IMR-90 (cell line): Measurements from ENCODE around the gene METTL21C. TPM values are rescaled to one million over a fixed set of nuclear protein-coding genes. Genes with fewer than 3 reads are reported as not detected.

Experiments
- ATAC-seq: fragments of 200-7000 bp; cut with Tn5 transposase; 2 replicates; pipeline ENCODE4 v1.9.1; 2020; ENCODE audit warnings: low read depth, mild to moderate bottlenecking, moderate library complexity
- BruUV-seq: library from RNA; stranded (reverse); fragments of 400-500 nt; replicated peaks from 2 replicates; lab custom pipeline; 2021; lab: Mats Ljungman, UMichigan
- CTCF ChIA-PET: fragments of 300-600 bp; formaldehyde crosslinking; extraction: SDS; loops from one replicate; lab custom pipeline; 2021; ENCODE audit warnings: antibody characterized with exemption; lab: Yijun Ruan, JAX
- POLR2A ChIA-PET: fragments of 300-600 bp; sonication (Branson Sonifier 250); formaldehyde crosslinking; loops from one replicate; lab custom pipeline; 2022; ENCODE audit warnings: antibody characterized with exemption; ENCODE audit not compliant: unreplicated experiment; lab: Charles Lee
- DNase-seq: peaks from one replicate; pipeline ENCODE4 v3.0.0; 2013
- H2AFZ ChIP-seq: replicated peaks from 2 replicates; pipeline ENCODE3; 2013; ENCODE audit warnings: low read length, mild to moderate bottlenecking; ENCODE audit not compliant: poor library complexity
- H2AK5ac ChIP-seq: 2 replicates; pipeline ENCODE4 v1.6.1; 2013; ENCODE audit warnings: low read depth, low read length, inconsistent platforms
- H2AK9ac ChIP-seq: replicated peaks from 2 replicates; pipeline ENCODE3; 2013; ENCODE audit warnings: mild to moderate bottlenecking, low read depth, low read length, moderate library complexity; ENCODE audit not compliant: poor library complexity
- H2BK120ac ChIP-seq: 2 replicates; pipeline ENCODE4 v1.6.1; 2013; ENCODE audit warnings: low read depth, low read length, inconsistent platforms
- H2BK15ac ChIP-seq: 3 replicates; pipeline ENCODE4 v1.6.1; 2013; ENCODE audit warnings: low read depth, low read length, inconsistent platforms
- H2BK20ac ChIP-seq: 2 replicates; pipeline ENCODE4 v1.6.1; 2013; ENCODE audit warnings: low read depth, mild to moderate bottlenecking, inconsistent platforms, low read length, moderate library complexity
- H2BK5ac ChIP-seq: 2 replicates; pipeline ENCODE4 v1.6.1; 2013; ENCODE audit warnings: mild to moderate bottlenecking, low read depth, low read length, inconsistent platforms; ENCODE audit not compliant: poor library complexity, severe bottlenecking
- H3K14ac ChIP-seq: replicated peaks from 2 replicates; pipeline ENCODE4 v1.6.1; 2013; ENCODE audit warnings: low read depth, low read length, inconsistent platforms
- H3K18ac ChIP-seq: 2 replicates; pipeline ENCODE4 v1.6.1; 2013; ENCODE audit warnings: low read depth, low read length, control low read depth
- H3K23ac ChIP-seq: 2 replicates; pipeline ENCODE4 v1.6.1; 2013; ENCODE audit warnings: low read depth, low read length, inconsistent platforms
- H3K27ac ChIP-seq: 2 replicates; pipeline ENCODE4 v1.5.1; 2013; ENCODE audit warnings: mild to moderate bottlenecking, control low read depth, low read length; ENCODE audit not compliant: insufficient read depth
- H3K27me3 ChIP-seq: 2 replicates; pipeline ENCODE4 v1.6.1; 2013; ENCODE audit warnings: low read length; ENCODE audit not compliant: control insufficient read depth, insufficient read depth
- H3K36me3 ChIP-seq: 2 replicates; pipeline ENCODE4 v1.6.1; 2013; ENCODE audit warnings: low read length, mixed read lengths; ENCODE audit not compliant: control insufficient read depth, insufficient read depth
- H3K4ac ChIP-seq: 2 replicates; pipeline ENCODE4 v1.6.1; 2013; ENCODE audit warnings: low read depth, low read length, inconsistent platforms
- H3K4me1 ChIP-seq: 2 replicates; pipeline ENCODE4 v1.6.1; 2013; ENCODE audit warnings: low read length, mixed read lengths; ENCODE audit not compliant: control insufficient read depth, insufficient read depth
- H3K4me2 ChIP-seq: 2 replicates; pipeline ENCODE4 v1.6.1; 2013; ENCODE audit warnings: low read depth, mild to moderate bottlenecking, control low read depth, low read length, moderate library complexity
- H3K4me3 ChIP-seq: 2 replicates; pipeline ENCODE4 v1.5.1; 2013; ENCODE audit warnings: low read depth, mild to moderate bottlenecking, control low read depth, low read length, moderate library complexity; ENCODE audit not compliant: insufficient read depth
- H3K56ac ChIP-seq: 2 replicates; pipeline ENCODE4 v1.6.1; 2013; ENCODE audit warnings: low read length, inconsistent platforms; ENCODE audit not compliant: insufficient read depth; ENCODE audit errors: extremely low read depth
- H3K79me1 ChIP-seq, 2 experiments: 2 replicates each; pipeline ENCODE4 v1.6.1; 2013; ENCODE audit warnings: low read length in 2 of 2, inconsistent platforms in 1 of 2, low read depth in 1 of 2
- H3K9ac ChIP-seq: 2 replicates; pipeline ENCODE4 v1.6.1; 2013; ENCODE audit warnings: low read depth, low read length, control low read depth
- H3K9me1 ChIP-seq: 2 replicates; pipeline ENCODE4 v1.6.1; 2013; ENCODE audit warnings: low read length, inconsistent platforms; ENCODE audit not compliant: insufficient read depth
- H3K9me3 ChIP-seq: 2 replicates; pipeline ENCODE4 v1.6.1; 2013; ENCODE audit warnings: low read length; ENCODE audit not compliant: control insufficient read depth, insufficient read depth
- H4K20me1 ChIP-seq: 2 replicates; pipeline ENCODE4 v1.6.1; 2013; ENCODE audit warnings: low read length, inconsistent platforms; ENCODE audit not compliant: insufficient read depth
- H4K5ac ChIP-seq: 2 replicates; pipeline ENCODE4 v1.6.1; 2013; ENCODE audit warnings: mild to moderate bottlenecking, low read depth, low read length, control low read depth
- H4K8ac ChIP-seq, 2 experiments: 2 replicates each; pipeline ENCODE4 v1.6.1; 2013; ENCODE audit warnings: low read depth in 2 of 2, low read length in 2 of 2, control low read depth in 1 of 2, inconsistent platforms in 1 of 2
- H4K91ac ChIP-seq: 2 replicates; pipeline ENCODE4 v1.6.1; 2013; ENCODE audit warnings: low read depth, low read length, inconsistent platforms; ENCODE audit not compliant: insufficient read depth
- FOS ChIP-seq: fragments of 150-350 bp; IDR thresholded peaks from 2 replicates; pipeline ENCODE4 v1.6.1; 2016; ENCODE audit warnings: low read depth, low read length
- SMC3 ChIP-seq: fragments of 150-350 bp; IDR thresholded peaks from 2 replicates; pipeline ENCODE4 v1.6.1; 2016; ENCODE audit warnings: low read depth, mild to moderate bottlenecking, antibody characterized with exemption, low read length, moderate library complexity
- dilution Hi-C: fragments of 300-500 bp; cut with HindIII; formaldehyde crosslinking; loops from one replicate; pipeline ENCODE4 v1.14.3; 2018; ENCODE audit warnings: low sequenced_read_pairs; ENCODE audit not compliant: unreplicated experiment
- in situ Hi-C: fragments of 300-500 bp; cut with MboI; formaldehyde crosslinking; loops from 3 replicates; pipeline ENCODE4 v1.14.3; 2019; ENCODE audit warnings: low sequenced_read_pairs, inconsistent platforms, mixed read lengths
- intact Hi-C: fragments of 100-400 bp; cut with micrococcal nuclease; formaldehyde crosslinking; loops from 2 replicates; pipeline ENCODE4 v1.10.0; 2022
- polyA plus RNA-seq, 3 experiments: library from polyadenylated mRNA; depleted of rRNA; stranded (reverse); fragments of >200 nt; gene quantifications; 2 replicates each; pipeline ENCODE4 v1.2.3, GENCODE V29; 2012; ENCODE audit warnings: low replicate concordance in 1 of 3
- total RNA-seq: library from RNA; depleted of rRNA; stranded (reverse); fragments of >200 nt; gene quantifications from 2 replicates; pipeline ENCODE4 v1.2.3, GENCODE V29; 2012

Gene METTL21C
- total and polyA plus RNA-seq, 2 of the 4 experiments (the other 2 are of a cell fraction) = not detected

DNA sequence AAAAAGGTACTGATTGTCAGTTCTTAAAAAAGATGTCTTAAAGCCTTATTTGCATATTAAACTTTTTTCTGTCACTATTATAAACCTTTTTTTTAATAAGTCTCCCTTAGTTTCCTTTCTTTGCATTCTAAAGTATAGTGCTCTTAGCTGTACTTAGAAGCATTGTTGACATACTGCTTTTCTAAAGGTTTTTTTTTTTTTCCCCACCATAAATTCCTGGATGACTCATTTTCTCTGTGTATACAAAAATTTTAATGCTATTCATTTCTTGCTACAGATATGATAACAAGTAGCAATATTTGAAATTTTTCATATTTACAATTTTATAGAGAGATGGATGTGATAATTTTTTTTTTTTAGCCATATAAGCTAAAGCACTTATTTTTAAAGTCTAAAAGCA, 43.5 kb downstream of the METTL21C start:
- no peak overlapping the region; the same call in 1 of the 2 replicates for H4K5ac ChIP-seq
- BruUV-seq = no TSS peak

More for the DNA sequence above, 43.5 kb downstream of the METTL21C start:
- Histone ChIP-seq H2AK5ac (no peak overlapping the region), H3K4me1 (peaks cover 5% of the 10 kb centered on the region), H3K9ac (no peak overlapping the region), H4K8ac (no peak overlapping the region; a peak in 1 of 4 replicates), H3K79me1 (peaks cover 5 to 9% of the 10 kb centered on the region in 2 experiments; a peak in 3 of 4 replicates), H3K23ac (no peak overlapping the region), H3K27ac (no peak overlapping the region), H3K18ac (peak overlapping the region; percentile 62; the same call in 1 of the 2 replicates), H4K20me1 (no peaks in the 10 kb centered on the region; the same call in 1 of the 2 replicates), H2AFZ (no peak overlapping the region), H3K4ac (no peak overlapping the region), H2BK15ac (no peak overlapping the region), H3K9me1 (0 out of 2 replicates have a peak, but pooled peaks cover 3% of the 10 kb centered on the region), H3K36me3 (peaks cover 27% of the 10 kb centered on the region), H2BK5ac (peak overlapping the region; percentile 37), H2BK20ac (no peak overlapping the region), H2AK9ac (no peak overlapping the region), H3K4me3 (no peak overlapping the region), H4K91ac (no peak overlapping the region), H3K27me3 (no peaks in the 10 kb centered on the region), H3K9me3 (no peaks in the 10 kb centered on the region), H3K14ac (no peak overlapping the region), H3K4me2 (peak overlapping the region; percentile 83), H2BK120ac (no peak overlapping the region), H3K56ac (no peak overlapping the region)
- ATAC-seq (peak; percentile 75), DNase-seq (peak; percentile 61)
- intact Hi-C loops (loop anchor here (5.0 kb wide), 4 partner anchors 34 to 196 kb away; partner anchors contain the start of genes ERCC5 and TEX30), dilution Hi-C loops (no loop called here), in situ Hi-C loops (no loop called here)
- POLR2A ChIA-PET = interaction anchor here (0.6 kb wide), 1 partner anchor 163 kb away, joined by 4 read pairs; no protein-coding TSS in a partner anchor
- CTCF ChIA-PET = interaction anchor here (0.7 to 1.2 kb wide), 2 partner anchors 18 to 118 kb away, joined by 3 read pairs; no protein-coding TSS in a partner anchor
- TF ChIP-seq SMC3 (no peak), FOS (peak; percentile 57; the same call in 1 of the 2 replicates)
